OCI-LY7 (cell line): ENCODE results near the gene ATP6V0A4. TPM values are rescaled to one million over a fixed set of nuclear protein-coding genes. Genes with fewer than 3 reads are reported as not detected.

Experiments used
- BruUV-seq: library from RNA; stranded (reverse); fragments of 400-500 nt; replicated peaks from 2 replicates; lab custom pipeline; 2021; lab: Mats Ljungman, UMichigan
- CTCF ChIA-PET: fragments of 300-600 bp; sonication (Branson Sonifier 250); formaldehyde crosslinking; loops from one replicate; lab custom pipeline; 2022; ENCODE audit warnings: antibody characterized with exemption; ENCODE audit not compliant: unreplicated experiment; lab: Charles Lee
- POLR2A ChIA-PET: fragments of 300-600 bp; sonication (Branson Sonifier 250); formaldehyde crosslinking; loops from one replicate; lab custom pipeline; 2022; ENCODE audit warnings: antibody characterized with exemption; lab: Charles Lee
- DNase-seq: peaks from one replicate; pipeline ENCODE4 v3.0.0-alpha.2; 2015; ENCODE audit warnings: low spot score
- H2AFZ ChIP-seq: fragments of 200-600 bp; sonication (generic), shearing (Covaris generic); 2 replicates; pipeline ENCODE4 v1.6.1; 2014; ENCODE audit warnings: mild to moderate bottlenecking, antibody characterized with exemption, low read length, moderate library complexity
- H3K27ac ChIP-seq: fragments of 200-600 bp; sonication (generic); 2 replicates; pipeline ENCODE4 v1.5.1; 2014; ENCODE audit warnings: mixed run types, low read depth, mild to moderate bottlenecking, moderate library complexity, low read length, inconsistent platforms; ENCODE audit not compliant: poor library complexity, severe bottlenecking
- H3K36me3 ChIP-seq: fragments of 200-600 bp; sonication (generic); 2 replicates; pipeline ENCODE4 v1.6.1; 2014; ENCODE audit warnings: mild to moderate bottlenecking, antibody characterized with exemption, low read length, moderate library complexity, mixed read lengths; ENCODE audit not compliant: insufficient read depth
- H3K4me1 ChIP-seq: fragments of 200-600 bp; sonication (generic); 2 replicates; pipeline ENCODE4 v1.5.1; 2014; ENCODE audit warnings: mild to moderate bottlenecking, low read length; ENCODE audit not compliant: insufficient read depth, poor library complexity, severe bottlenecking
- H3K4me2 ChIP-seq: fragments of 200-600 bp; sonication (generic); 2 replicates; pipeline ENCODE4 v1.6.1; 2014; ENCODE audit warnings: mild to moderate bottlenecking, low read length
- H3K4me3 ChIP-seq: fragments of 200-600 bp; sonication (generic); 2 replicates; pipeline ENCODE4 v1.5.1; 2014; ENCODE audit warnings: mild to moderate bottlenecking, low read depth, low read length; ENCODE audit not compliant: poor library complexity, severe bottlenecking
- H3K79me2 ChIP-seq: fragments of 200-600 bp; sonication (generic); 2 replicates; pipeline ENCODE4 v1.6.1; 2016; ENCODE audit warnings: low read depth, mild to moderate bottlenecking, low read length, moderate library complexity, mixed read lengths; ENCODE audit not compliant: insufficient read depth
- H3K9me2 ChIP-seq: fragments of 200-600 bp; sonication (generic); 2 replicates; pipeline ENCODE4 v1.6.1; 2016; ENCODE audit warnings: mild to moderate bottlenecking, low read length, mixed read lengths; ENCODE audit not compliant: insufficient read depth
- H3K9me3 ChIP-seq: fragments of 200-600 bp; sonication (generic); 2 replicates; pipeline ENCODE4 v1.6.1; 2014; ENCODE audit warnings: mild to moderate bottlenecking, mixed run types, low read length, mixed read lengths
- H4K20me1 ChIP-seq: fragments of 200-600 bp; sonication (generic); 2 replicates; pipeline ENCODE4 v1.6.1; 2014; ENCODE audit warnings: mild to moderate bottlenecking, antibody characterized with exemption, low read length, moderate library complexity, mixed read lengths; ENCODE audit not compliant: insufficient read depth
- EZH2phosphoT487 ChIP-seq: fragments of 200-600 bp; sonication (generic); IDR thresholded peaks from 2 replicates; pipeline ENCODE4 v1.6.1; 2018; ENCODE audit warnings: low read depth, borderline replicate concordance, mild to moderate bottlenecking, mixed run types, antibody characterized with exemption, low read length, moderate library complexity, mixed read lengths
- intact Hi-C: fragments of 100-400 bp; cut with micrococcal nuclease; formaldehyde crosslinking; loops from one replicate; pipeline ENCODE4 v1.10.0; 2022; ENCODE audit not compliant: unreplicated experiment
- total RNA-seq, 2 experiments: library from RNA; depleted of rRNA in 1 of 2; stranded (reverse); fragments of >200 nt in 1 of 2; shearing (Covaris generic) in 1 of 2; gene quantifications; 2 replicates each; pipeline ENCODE4 v1.2.3, GENCODE V29; 2014 to 2022
- TF ChIP-seq, protein P1 (sequence below): fragments of 200-600 bp; sonication (generic); conservative IDR thresholded peaks from 2 replicates; pipeline ENCODE4 v1.5.1; 2014; ENCODE audit warnings: mild to moderate bottlenecking, antibody characterized with exemption, low read length, moderate library complexity, mixed read lengths

Gene ATP6V0A4
- total RNA-seq, 2 experiments from 2014 or later = not detected

DNA sequence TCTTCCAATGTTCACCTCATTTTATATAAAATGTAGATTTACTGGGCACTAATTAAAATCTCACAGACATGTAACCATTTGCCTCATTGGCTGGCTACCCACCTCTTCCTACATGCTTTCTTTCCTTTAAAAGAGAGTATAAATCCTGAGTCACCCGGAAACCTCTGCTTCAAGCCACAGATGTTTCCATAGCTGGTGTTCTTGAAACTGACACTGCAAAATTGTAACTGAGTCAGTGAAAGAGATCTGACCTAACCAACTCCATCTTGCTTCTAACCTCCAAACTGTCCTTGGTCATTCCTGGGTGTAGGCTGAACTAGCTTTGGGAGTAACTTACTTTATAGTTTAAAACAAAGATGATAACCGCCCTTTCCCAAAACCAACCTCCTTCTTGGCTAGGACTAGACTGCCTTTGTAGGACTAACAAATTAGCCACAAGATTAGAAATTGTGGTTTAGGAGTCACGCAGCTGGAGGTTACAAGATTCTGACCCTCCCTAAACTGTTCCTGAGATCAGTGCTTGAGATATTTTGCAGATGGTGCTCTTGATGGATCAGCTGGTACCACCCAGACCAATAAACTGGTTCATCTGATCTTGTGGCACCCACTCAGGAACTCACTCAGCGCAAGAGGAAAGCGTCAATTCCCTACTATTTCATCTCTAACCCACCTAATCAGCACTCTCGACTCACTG is 130.3 kb downstream of the ATP6V0A4 start:
- Histone ChIP-seq H3K4me1 (no peaks in the 10 kb centered on the region), H3K9me2 (no peaks in the 10 kb centered on the region), H3K4me2 (no peak overlapping the region), H3K4me3 (no peak overlapping the region), H3K79me2 (no peaks in the 10 kb centered on the region), H3K9me3 (no peaks in the 10 kb centered on the region), H2AFZ (no peak overlapping the region), H4K20me1 (no peaks in the 10 kb centered on the region), H3K36me3 (no peaks in the 10 kb centered on the region), H3K27ac (no peak overlapping the region)
- POLR2A ChIA-PET = no interaction called here
- no peak for DNase-seq
- CTCF ChIA-PET = no interaction called here
- no peak for TF ChIP-seq EZH2phosphoT487
- TF ChIP-seq, protein P1, sequence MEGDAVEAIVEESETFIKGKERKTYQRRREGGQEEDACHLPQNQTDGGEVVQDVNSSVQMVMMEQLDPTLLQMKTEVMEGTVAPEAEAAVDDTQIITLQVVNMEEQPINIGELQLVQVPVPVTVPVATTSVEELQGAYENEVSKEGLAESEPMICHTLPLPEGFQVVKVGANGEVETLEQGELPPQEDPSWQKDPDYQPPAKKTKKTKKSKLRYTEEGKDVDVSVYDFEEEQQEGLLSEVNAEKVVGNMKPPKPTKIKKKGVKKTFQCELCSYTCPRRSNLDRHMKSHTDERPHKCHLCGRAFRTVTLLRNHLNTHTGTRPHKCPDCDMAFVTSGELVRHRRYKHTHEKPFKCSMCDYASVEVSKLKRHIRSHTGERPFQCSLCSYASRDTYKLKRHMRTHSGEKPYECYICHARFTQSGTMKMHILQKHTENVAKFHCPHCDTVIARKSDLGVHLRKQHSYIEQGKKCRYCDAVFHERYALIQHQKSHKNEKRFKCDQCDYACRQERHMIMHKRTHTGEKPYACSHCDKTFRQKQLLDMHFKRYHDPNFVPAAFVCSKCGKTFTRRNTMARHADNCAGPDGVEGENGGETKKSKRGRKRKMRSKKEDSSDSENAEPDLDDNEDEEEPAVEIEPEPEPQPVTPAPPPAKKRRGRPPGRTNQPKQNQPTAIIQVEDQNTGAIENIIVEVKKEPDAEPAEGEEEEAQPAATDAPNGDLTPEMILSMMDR = no peak
- intact Hi-C loops = no loop called here
- BruUV-seq = no TSS peak

DNA sequence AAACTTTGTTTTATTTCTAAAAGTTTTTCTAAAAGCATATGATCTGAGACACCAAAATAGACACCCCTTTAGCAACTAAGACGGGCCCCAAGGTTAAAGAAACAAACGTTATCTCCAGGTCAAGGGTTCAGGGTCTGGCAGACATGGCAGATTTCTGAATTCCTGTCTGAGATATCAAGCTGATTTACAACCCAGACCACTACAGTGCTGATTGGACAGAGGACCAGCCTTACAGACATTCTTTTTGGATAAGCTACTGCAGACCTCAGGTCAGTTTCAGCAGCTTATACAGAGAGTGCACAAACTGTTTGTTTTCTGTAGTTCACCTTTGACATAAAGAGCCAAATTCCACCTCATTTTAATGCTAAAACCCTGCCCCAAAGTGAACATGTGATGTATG is 131.6 kb downstream of the ATP6V0A4 start:
- intact Hi-C loops = no loop called here
- ChIA-PET CTCF (no interaction called here), POLR2A (no interaction called here)
- no peaks in the 10 kb centered on the region for H3K36me3 ChIP-seq
- no peaks in the 10 kb centered on the region for H3K79me2 ChIP-seq
- no peak for DNase-seq
- no peaks in the 10 kb centered on the region for H3K4me1 ChIP-seq
- H3K27ac ChIP-seq = no peak overlapping the region
- no peak overlapping the region for H2AFZ ChIP-seq
- no peaks in the 10 kb centered on the region for H3K9me3 ChIP-seq
- H3K4me3 ChIP-seq = no peak overlapping the region
- H4K20me1 ChIP-seq = no peaks in the 10 kb centered on the region
- BruUV-seq = no TSS peak
- H3K9me2 ChIP-seq = no peaks in the 10 kb centered on the region
- TF ChIP-seq, protein P1 = no peak
- no peak for TF ChIP-seq EZH2phosphoT487
- H3K4me2 ChIP-seq = no peak overlapping the region

DNA sequence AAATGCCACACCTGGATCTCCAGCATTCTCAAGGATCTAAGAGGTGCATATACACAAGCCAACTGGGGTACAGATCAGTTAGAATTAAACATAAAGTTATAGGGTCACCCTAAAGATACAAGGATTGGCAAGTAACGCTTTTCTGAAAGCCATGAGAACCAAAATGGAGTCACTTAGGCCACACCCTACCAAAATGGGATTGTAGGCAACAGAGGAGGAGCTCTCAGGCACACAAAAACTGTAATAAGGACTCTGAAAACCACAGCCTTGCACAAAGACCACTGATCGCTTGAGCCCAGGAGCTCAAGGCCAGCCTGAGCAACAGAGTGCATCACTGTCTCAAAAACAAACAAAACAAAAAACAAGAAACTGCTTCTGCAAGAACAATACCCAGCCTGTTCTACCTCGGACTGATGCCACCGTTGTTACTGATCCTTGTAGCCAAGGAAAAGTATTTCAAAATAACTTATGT is 132.3 kb downstream of the ATP6V0A4 start:
- ChIA-PET CTCF (no interaction called here), POLR2A (interaction anchor here (0.5 to 0.6 kb wide), 2 partner anchors 231 to 422 kb away, joined by 5 read pairs; no protein-coding TSS in a partner anchor)
- Histone ChIP-seq H3K79me2 (no peaks in the 10 kb centered on the region), H2AFZ (no peak overlapping the region), H3K27ac (no peak overlapping the region), H3K4me1 (no peaks in the 10 kb centered on the region), H3K9me2 (no peaks in the 10 kb centered on the region), H3K9me3 (no peaks in the 10 kb centered on the region), H4K20me1 (no peaks in the 10 kb centered on the region), H3K36me3 (no peaks in the 10 kb centered on the region), H3K4me3 (no peak overlapping the region), H3K4me2 (no peak overlapping the region)
- no peak for DNase-seq
- BruUV-seq = no TSS peak
- no peak for TF ChIP-seq EZH2phosphoT487
- TF ChIP-seq, protein P1 = no peak
- intact Hi-C loops = no loop called here
